Jurkat, Clone E6-1 (cell line): ENCODE measurements around the gene NRF1.
A peak's percentile ranks its signal among the peaks of the same experiment; 100 is the strongest.
"Not testable (repeated sequence)": the region's sequence is repeated elsewhere in the genome, so short reads cannot be mapped to it uniquely, and the experiment has no call there.

Experiments
- DNase-seq: peaks from one replicate; pipeline ENCODE4 v3.0.0-alpha.2; 2011; ENCODE audit warnings: low read depth, low spot score
- H3K4me3 ChIP-seq: 2 replicates; pipeline ENCODE4 v1.5.1; 2011; ENCODE audit warnings: mild to moderate bottlenecking, low read length, control low read depth, moderate library complexity

NRF1 gene

DNA sequence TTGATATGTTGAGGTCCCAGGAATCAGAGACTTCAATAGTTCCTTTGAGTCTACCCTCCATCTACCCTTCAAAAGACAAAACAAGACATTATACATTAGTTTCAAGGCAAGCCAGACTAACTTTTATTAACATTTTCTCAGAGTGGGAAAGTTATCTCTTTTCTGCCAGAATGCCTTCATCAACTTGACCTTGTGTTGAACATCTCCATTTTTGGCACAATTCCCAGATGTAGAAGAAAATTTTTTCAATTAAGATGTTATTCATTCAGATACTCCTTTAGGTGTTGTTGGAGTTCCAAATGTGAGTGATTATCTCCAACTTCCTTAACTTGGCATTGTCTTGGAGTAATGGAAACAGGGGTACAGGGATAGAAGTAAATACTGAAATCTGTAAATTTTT, 59.1 kb downstream of the NRF1 start:
- no peak for DNase-seq
- no peak overlapping the region for H3K4me3 ChIP-seq

DNA sequence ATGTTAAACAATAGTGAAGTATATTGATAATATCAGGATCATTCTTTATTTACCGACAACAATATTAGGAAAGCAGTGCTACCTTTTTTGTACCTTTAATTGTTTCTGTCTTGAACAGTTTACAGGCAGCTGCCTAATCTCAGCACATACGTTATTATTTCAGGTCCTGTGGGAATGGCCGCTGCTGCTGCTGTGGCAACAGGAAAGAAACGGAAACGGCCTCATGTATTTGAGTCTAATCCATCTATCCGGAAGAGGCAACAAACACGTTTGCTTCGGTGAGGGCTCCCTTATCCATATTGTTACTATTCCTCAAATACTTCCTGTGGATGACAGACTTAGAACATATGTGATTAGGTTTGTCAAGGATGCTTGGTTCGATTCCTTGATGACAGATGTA, 59.7 kb downstream of the NRF1 start:
- no peak for DNase-seq
- no peak overlapping the region for H3K4me3 ChIP-seq

DNA sequence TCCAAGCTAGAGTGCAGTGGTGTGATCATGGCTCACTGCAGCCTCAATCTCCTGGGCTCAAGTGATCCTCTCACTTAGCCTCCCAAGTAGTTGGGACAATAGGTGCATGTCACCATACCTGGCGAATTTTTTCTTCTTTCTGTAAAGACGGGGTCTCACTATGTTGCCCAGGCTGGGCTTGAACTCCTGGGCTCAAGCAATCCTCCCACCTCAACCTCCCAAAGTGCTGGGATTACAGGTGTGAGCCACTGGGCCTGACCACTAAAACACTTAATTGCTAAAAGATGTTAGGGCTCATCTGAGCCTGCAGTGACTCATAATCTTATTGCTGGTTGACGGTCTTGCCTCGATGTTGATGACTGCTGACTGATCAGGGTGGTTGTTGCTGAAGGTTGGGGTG, 63.0 kb downstream of the NRF1 start:
- not testable (repeated sequence) for DNase-seq, H3K4me3 ChIP-seq

DNA sequence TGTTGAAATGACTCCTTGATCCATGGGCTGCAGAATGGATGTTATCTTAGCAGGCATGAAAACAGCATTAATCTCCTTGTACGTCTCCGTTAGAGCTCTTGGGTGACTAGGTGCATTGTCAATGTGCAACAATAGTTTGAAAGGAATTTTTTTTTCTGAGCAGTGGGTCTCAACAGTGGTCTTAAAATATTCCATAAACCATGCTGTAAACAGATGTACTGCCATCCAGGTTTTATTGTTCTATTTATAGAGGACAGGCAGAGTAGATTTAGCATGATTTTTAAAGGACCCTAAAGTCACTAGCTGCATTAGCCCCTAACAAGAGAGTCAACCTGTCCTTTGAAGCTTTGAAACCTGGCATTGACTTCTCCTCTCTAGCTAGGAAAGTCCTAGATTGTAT, 64.0 kb downstream of the NRF1 start:
- DNase-seq: no peak
- no peak overlapping the region for H3K4me3 ChIP-seq

DNA sequence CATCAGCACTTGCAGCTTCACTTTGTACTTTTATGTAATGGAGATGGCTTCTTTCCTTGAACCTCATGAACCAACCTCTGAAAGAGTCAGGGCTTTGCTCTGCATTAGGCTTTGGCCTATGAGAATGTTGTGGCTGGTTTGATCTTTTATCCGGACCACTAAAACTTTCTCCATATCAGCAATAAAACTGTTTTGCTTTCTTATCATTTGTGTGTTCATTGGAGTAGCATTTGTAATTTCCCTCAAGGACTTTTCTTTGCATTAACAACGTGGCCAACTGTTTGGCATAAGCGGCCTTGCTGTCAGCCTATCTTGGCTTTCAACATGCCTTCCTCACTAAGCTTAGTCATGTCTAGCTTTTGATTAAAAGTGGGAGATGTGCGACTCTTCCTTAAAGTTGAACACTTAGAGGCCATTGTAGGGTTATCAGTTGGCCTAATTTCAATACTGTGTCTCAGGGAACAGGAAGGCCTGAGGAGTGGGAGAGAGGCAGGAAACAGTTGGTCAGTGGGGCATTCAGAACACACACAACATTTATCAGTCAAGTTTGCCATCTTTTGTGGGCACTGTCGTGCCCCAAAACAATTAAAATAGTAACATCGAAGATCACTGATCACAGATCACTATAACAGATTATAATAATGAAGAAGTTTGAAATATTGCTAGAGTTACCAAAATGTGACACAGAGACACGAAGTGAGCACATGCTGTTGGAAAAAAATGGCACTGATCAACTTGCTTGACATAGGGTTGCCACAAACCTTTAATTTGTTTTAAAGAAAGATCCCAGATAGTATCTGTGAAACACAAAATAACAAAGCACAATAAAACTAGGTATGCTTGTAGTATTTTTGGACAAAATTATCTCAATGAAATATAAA, 64.7 kb downstream of the NRF1 start:
- DNase-seq: no peak
- H3K4me3 ChIP-seq: no peak overlapping the region

DNA sequence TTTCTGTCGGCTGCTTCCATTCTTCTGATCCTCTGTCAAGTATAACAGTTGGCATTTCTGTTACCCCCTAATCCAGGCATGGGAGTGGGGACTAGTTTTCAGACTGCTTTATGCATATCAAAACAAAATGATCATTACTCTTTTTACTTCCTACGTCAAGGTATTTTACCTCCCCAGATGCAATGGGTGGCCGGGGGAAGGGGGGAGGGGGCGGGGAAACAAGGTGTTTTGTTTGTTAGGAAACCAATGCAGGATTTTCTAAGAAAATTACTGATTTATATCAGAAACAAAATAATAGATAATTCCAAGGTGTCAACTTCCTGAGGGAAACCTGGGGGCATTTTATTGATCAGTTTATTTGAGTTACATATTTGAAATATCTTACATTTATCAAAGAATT, 66.3 kb downstream of the NRF1 start:
- DNase-seq: no peak
- H3K4me3 ChIP-seq: no peak overlapping the region

DNA sequence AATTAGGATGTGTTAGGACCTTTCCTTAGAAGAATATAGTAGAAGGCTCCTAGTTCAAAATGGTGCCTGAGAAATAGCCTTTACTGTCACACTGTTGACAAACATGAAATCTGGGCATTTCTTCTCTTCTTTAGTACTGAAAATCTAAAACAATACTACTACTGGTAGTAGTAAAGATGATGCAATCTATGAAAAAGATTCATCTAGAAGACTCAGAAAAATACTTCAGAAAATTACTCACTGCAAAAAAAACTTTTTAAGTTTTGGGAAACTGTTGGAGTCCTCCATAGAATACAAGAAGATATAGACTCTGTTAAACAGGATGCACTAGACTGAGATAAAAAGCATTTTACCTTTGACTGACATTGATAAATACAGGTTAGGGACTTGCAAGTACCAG, 67.1 kb downstream of the NRF1 start:
- H3K4me3 ChIP-seq: no peak overlapping the region
- DNase-seq: no peak

DNA sequence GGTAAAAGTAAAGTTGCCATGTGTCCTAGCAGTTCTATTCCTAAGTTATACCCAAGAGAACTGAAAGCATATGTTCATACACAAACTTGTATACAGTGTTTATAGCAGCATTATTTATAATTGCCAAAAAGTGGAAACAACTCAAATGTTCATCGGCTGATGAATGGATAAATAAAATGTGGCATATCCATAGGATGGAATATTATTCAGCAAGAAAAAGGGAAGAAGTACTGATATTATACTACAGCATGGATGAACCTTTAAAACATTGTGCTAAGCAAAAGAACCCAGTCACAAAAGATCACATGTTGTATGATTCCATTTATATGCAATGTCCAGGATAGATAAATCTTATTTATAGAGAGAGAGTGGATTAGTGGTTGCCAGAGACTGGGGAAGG, 68.9 kb downstream of the NRF1 start:
- DNase-seq: no peak
- H3K4me3 ChIP-seq: no peak overlapping the region

DNA sequence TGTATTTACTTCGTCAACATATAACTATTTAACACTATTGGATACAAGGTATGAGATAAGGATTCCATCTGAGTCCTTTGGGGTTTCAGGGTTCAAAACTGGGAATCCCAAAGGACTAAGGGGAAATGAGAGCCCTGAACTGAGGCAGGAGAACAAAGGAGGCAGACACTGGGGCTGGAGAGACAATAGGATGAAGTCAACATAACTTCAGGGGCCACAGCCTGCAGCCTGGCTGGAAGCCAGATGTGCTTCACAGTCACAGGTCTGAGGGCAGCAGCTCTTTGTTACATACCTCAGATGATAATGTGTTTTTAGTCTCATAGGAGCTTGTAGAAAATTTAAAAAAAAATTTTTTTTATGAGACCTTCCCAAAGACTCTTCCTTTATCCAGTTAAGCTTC, 73.3 kb downstream of the NRF1 start:
- no peak for DNase-seq

DNA sequence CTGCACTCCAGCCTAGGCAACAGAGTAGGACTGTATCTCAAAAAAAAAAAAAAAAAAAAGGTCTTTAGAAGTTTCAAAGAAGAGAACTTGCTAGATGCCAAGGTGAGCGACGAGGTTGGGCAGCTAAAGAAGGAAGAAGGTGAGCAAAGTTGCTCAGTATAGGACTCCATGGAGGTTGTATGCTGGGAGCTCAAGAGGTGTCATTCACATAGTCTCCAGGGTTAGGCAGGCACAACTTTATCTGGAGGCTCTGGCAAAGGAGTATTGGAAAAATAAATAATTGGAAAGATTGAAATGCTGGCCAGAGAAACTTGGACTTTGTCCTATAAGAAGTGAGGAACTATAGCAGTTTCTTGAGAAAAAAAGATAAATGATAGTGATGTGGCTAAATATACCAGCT, 74.5 kb downstream of the NRF1 start:
- H3K4me3 ChIP-seq: no peak overlapping the region
- DNase-seq: no peak

More for the DNA sequence above, 73.3 kb downstream of the NRF1 start:
- H3K4me3 ChIP-seq: no peak overlapping the region

DNA sequence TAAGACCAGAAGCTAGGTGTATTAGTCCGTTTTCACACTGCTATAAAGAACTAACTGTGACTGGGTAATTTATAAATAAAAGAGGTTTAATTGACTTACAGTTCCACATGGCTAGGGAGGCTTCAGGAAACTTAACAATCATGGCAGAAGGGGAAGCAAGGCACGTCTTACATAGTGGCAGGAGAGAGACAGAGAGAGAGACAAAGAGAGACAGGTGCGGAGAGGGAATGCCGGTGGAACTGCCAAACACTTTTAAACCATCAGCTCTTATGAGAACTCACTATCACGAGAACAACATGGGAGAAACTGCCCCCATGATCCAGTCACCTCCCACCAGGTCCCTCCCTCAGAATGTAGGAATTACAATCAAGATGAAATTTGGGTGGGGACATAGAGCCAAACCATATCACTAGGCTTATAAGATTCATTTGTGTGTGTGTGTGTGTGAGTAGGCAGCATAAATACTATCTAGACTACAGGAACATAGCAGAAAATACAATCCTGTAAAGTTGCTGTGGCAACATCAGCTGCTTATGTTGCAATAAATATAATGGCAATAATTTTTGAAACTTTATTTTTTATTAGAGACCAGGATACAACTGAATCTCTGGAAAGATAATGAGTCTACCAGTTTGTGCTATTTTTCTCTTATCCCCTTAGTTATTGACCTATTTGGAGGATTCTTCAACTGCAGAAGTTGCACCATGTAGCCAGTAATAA, 77.1 kb downstream of the NRF1 start:
- H3K4me3 ChIP-seq: no peak overlapping the region
- DNase-seq: no peak

DNA sequence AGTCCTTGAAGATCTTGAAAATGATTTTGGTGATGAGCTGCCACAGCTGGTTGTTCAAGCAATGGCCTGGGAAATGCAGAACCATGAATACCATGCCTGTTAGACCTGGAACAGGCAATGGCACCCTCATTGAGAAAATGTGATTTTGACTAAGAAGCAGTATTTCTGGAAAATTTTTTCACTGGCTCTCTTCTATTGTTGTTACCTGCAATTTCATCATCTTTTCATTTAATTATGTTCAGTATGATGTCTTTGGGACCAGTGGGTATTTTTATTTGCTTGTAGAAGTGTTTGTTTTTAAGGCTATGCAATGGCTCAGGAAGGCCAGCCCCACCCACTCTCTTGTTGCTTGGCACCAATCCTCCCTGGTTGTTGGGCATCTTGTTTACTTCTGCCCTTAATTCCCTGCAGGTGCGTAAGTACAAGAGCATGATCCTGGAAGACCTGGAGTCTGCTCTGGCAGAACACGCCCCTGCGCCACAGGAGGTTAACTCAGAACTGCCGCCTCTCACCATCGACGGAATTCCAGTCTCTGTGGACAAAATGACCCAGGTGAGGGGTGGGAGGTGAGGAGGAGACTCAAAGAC, 78.6 kb downstream of the NRF1 start:
- H3K4me3 ChIP-seq: no peak overlapping the region
- DNase-seq: no peak

DNA sequence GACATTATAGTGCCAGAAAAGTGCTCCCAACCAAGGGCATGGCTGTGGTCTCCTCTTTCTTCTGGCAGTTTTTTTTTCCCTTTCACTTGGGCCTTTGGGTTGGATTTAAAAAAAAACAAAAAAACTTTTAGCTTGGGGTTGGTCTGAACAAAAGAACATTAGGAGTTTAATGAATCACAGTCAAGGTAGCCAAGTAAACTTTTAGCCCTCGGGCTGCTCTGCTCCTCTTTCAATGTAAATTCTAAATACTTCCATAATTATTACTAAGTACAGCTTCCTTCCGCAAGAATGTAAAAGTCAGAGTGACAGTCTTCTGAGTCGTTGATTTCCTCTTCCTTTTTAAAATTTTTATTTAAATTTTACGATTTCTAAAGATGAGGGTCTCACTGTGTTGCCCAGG, 79.2 kb downstream of the NRF1 start:
- no peak for DNase-seq
- no peak overlapping the region for H3K4me3 ChIP-seq

DNA sequence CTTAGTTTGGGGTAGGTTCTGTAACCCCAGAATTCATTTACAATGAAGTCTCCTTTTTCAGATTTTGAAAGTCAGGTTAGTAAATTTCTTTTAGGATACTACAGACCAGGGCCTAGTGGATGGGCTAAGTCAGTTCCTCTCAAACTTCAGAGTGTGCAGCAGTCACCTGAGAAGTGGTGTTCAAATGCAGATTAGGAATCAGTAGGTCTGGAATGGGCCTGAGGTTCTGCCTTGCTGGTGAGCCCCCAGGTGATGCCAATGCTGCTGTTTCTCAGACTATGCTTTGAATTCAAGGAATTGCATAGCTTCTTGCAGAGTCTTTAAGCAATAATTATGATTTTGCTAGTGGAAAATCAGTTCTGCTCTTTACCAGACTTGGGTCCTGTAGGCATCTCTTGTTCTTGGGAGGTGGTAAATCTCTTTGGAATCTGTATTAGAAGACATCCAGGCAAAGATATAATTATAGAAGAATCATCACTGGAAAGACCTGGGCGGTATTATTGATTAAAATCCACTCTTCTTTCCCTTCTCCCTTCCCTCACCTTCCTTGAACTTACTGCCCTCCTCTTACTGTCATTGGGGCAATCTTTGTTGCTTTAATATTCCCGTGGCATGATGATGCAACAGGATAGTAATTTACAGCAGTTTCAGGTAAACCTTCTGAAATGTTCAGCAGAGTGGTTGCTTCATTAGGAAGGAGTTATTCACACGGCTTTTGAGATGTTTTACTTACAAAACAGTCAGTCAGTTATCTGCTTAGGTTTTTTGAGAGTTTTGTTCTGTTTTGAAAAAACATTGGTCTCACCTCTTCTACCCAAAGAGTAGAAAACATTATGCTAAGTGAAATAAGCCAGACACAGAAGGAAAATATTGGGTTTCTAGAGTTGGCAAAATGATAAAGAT, 87.2 kb downstream of the NRF1 start:
- no peak for DNase-seq
- no peak overlapping the region for H3K4me3 ChIP-seq

DNA sequence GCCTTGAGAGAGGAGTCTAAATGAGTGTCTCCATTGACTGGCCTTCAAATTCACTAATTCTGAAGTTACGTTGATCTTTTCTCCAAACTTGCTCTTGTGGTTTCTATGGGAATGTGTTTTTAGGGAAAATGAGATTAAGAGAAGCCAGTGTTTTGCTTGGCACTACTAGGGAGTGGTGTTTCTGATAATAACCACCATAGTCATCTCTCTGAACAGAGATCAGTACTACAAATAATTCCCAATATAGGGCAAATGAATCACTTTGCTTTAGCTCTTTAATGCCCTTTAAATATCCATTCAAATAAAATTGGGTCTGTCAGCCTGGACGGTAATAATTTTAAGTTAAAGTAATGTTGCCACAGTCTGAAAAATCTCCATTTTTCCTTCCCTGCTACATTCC, 90.8 kb downstream of the NRF1 start:
- no peak overlapping the region for H3K4me3 ChIP-seq

DNA sequence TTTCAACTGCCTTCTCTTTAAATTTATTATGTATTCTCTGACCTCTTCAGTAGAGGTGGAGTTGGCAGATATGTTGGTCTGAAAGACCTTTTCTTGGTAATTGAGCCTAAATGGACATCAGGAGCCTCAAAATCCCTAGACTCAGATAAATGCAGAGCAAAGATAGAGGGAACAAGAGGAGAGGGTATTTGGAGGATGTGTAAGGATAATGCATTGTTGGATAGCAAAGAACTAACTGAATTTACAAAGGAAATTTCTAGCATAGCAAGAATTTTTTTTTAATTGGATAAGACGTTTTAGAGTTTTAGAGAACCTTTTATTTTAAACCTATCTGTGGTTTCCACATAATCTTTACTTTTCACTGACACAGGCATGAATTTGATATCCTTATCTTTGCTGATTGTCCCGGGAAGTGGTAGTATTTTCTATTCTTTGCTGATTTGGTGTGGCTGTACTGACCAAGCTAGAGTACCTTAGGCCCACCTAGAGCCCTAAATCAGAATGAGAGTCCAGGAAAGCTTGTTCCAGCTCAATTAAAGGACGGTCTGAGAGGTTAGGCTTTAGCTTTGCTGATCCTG, 91.3 kb downstream of the NRF1 start:
- no peak overlapping the region for H3K4me3 ChIP-seq
- DNase-seq: no peak

More for the DNA sequence above, 90.8 kb downstream of the NRF1 start:
- DNase-seq: no peak

DNA sequence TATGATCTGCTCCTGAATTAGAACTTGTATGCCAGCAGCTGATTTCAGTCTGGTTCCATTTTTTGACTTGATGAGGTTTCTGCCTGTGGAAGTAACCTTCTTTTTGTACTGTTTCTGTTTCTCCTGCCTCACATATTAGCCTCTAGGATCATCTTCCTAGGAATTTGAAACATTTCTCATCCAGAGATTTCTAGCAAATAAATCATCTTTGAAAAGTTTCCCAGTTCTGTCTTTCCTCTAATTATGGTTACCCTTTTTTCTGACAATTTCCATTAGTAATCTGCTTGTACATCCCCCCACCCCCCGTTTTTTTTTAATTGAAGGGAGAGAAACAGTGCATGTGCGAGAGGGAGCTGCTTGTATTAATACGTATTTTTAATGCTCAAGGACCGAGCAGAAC, 92.2 kb downstream of the NRF1 start:
- DNase-seq: no peak
- H3K4me3 ChIP-seq: no peak overlapping the region

DNA sequence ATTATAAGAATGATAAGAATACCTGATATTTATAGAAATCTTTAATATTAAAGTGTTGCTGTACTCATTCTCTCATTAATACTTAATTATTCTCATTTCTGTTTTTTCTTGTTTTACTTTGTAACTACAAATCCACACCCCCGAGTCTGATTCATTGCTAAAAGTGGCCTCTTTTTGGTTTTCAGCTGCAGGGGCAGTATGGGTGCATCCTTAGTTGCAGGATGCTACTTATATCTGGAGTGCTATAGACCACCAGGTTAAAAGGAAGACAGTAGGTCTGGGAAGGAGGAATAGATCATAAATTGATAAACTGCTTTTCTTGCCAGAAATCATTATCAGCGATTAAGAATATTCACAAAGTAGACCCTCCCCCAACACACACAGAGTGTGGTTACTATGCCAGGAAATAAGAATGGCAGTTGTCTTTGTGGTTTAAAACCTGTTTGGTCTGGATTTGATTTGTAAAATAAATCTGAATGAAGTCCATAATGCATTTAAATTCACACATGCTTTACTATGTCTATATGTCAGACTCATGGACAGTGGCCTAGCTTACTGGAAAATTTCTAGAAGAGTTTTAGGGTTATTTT, 96.5 kb downstream of the NRF1 start:
- peak; percentile 71 for DNase-seq
- no peak overlapping the region for H3K4me3 ChIP-seq

DNA sequence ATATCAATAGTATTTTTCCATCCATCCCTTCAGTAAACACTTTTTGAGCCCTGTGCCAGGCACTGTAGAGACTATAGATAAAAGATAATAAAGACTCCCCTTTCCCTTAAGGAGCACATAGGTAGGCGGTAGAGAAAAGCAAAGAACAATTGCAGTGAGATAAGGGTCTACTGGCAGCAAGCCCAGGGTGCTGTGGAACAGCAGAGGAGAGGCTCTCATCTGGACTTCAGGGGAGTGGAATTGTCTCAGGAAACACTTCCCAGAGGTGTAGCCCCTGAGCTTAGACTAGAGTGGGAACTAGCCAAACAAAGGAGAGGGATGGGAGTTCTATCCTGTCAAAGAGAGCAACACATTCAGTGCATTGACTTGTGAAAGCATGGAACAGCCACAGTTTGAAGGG, 102.0 kb downstream of the NRF1 start:
- no peak overlapping the region for H3K4me3 ChIP-seq
- DNase-seq: no peak
